VCaP (cell line): Measurements from ENCODE around the gene ZSWIM5.
"Not testable (repeated sequence)": the region's sequence is repeated elsewhere in the genome, so short reads cannot be mapped to it uniquely, and the experiment has no call there.

Source experiments
- H3K27ac ChIP-seq: fragments of 450-650 bp; 2 replicates; pipeline ENCODE4 v1.5.1; 2017
- TF ChIP-seq, protein P1 (sequence below): fragments of 450-650 bp; conservative IDR thresholded peaks from 2 replicates; pipeline ENCODE4 v1.5.1; 2017; ENCODE audit warnings: mild to moderate bottlenecking, moderate library complexity

The ZSWIM5 gene

DNA sequence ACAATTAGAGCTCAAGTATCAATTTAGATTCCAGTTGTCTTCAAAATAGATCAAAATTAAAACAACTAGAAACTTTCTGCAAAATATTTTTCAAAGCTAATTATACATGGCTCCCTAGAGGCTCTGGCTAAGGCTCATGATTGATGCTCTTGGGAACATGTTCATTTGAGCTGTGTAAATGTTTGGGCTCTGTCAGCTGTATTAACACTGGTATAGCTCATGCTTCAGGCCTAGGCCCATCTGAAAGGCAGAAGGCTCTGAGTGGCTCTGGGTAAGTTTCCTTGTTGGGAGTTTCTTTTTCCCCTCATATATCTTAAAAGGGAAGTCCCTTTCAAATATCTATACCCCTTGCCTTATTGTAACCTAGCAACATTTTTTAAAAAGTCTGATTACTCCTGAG, 113.1 kb downstream of the ZSWIM5 start:
- H3K27ac ChIP-seq = no peak overlapping the region
- TF ChIP-seq, protein P1, sequence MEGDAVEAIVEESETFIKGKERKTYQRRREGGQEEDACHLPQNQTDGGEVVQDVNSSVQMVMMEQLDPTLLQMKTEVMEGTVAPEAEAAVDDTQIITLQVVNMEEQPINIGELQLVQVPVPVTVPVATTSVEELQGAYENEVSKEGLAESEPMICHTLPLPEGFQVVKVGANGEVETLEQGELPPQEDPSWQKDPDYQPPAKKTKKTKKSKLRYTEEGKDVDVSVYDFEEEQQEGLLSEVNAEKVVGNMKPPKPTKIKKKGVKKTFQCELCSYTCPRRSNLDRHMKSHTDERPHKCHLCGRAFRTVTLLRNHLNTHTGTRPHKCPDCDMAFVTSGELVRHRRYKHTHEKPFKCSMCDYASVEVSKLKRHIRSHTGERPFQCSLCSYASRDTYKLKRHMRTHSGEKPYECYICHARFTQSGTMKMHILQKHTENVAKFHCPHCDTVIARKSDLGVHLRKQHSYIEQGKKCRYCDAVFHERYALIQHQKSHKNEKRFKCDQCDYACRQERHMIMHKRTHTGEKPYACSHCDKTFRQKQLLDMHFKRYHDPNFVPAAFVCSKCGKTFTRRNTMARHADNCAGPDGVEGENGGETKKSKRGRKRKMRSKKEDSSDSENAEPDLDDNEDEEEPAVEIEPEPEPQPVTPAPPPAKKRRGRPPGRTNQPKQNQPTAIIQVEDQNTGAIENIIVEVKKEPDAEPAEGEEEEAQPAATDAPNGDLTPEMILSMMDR = no peak

DNA sequence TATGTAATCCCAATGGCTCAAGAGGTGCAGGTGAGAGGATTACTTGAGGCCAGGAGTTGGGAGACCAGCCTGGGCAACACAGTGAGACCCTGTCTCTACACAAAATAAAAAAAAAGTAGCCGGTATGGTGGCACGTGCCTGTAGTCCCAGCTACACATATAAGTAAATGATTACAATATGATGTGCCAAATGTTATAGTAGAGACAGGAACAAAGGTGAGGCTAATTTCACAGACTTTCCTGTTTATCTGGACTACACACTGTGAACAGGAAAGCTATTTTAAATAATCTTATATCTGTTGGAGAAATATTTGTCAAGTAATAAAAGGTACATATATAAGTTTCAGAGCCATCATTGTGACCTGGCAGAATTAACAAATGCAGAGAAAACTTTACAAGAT, 116.7 kb downstream of the ZSWIM5 start:
- H3K27ac ChIP-seq = peak overlapping the region; percentile 28; the same call in 1 of the 2 replicates
- TF ChIP-seq, protein P1 = no peak

DNA sequence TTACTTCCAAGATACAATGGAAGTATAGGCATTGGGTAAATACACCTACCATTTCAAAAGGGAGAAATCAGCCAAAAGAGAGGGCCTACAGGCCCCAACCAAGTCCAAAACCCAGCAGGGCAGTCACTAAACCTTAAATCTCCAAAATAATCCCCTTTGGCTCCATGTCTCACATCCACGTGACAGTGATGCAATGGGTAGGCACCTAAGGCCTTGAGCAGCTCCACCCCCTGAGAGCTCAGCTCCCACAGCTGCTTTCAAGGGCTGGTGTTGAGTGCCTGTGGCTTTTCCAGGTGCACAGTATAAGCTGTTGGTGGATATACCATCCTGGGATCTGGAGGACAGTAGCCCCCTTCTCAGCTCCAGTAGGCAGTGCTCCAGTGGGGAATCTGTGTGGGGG, 121.8 kb downstream of the ZSWIM5 start:
- TF ChIP-seq, protein P1 = no peak

DNA sequence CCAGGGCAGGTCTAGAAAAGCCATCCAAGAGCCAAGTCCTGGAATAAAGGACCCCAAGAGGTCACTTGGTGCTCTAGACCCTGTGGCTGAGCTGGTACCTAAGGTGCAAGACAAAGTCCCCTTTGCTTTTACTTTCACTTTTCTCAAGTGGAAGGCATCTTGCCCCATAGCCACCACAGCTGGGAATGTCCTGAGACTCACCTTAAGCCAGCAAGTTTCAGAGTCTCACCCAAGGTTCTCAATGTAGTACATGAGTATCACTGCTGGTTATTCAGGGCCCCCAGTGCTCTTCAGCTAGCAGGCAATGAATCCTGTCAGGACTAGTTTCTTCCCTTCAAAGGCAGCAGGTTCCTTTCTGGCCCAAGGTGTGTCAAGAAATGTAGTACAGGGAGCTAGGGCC, 126.9 kb downstream of the ZSWIM5 start:
- TF ChIP-seq, protein P1 = no peak
- H3K27ac ChIP-seq = no peak overlapping the region

More for the DNA sequence above, 121.8 kb downstream of the ZSWIM5 start:
- no peak overlapping the region for H3K27ac ChIP-seq

DNA sequence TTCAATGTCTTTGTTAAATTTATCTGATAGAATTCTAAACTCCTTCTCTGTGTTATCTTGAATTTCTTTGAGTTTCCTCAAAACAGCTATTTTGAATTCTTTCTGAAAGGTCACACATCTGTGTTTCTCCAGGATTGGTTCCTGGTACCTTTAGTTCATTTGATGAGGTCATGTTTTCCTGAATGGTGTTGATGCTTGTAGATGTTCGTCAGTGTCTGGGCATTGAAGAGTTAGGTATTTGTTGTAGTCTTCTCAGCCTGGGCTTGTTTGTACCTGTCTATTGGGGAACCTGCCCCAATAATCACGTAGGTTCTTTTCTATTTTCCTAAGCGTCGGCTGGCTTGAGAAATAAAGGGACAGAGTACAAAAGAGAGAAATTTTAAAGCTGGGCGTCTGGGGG, 129.4 kb downstream of the ZSWIM5 start:
- not testable (repeated sequence) for H3K27ac ChIP-seq

DNA sequence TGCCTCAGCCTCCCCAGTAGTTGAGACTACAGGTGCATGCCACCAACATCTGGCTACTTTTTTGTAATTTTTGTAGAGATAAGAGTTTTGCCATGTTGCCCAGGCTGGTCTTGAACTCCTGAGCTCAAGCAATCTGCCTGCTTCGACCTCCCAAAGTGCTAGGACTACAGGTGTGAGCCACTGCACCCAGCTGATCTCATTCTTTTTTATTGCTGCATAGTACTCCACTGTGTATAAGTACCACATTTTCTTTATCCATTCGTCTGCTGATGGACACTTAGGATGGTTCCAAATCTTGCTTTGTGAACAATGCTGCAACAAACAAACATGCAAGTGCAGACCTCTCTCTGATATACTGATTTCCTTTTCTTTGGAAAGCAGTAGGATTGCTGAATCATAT, 134.8 kb downstream of the ZSWIM5 start:
- no peak overlapping the region for H3K27ac ChIP-seq
- TF ChIP-seq, protein P1 = no peak

DNA sequence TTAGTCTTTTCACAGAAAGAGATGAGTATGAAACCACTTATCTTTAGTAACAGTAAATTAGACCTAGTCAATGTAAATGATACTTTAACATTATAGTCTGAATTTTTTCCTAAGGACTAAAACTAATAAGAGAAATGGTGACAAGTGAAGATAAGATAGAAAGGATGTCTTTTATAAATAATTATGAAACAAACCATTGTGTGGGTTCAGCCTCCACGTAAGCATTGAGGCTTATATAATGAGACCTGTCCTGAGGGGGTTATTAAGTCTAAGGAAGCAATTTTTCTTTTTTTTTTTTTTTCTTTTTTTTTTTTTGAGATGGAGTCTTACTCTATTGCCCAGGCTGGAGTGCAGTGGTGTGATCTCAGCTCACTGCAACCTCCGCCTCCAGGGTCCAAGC, 138.6 kb downstream of the ZSWIM5 start:
- H3K27ac ChIP-seq = no peak overlapping the region
- TF ChIP-seq, protein P1 = no peak

DNA sequence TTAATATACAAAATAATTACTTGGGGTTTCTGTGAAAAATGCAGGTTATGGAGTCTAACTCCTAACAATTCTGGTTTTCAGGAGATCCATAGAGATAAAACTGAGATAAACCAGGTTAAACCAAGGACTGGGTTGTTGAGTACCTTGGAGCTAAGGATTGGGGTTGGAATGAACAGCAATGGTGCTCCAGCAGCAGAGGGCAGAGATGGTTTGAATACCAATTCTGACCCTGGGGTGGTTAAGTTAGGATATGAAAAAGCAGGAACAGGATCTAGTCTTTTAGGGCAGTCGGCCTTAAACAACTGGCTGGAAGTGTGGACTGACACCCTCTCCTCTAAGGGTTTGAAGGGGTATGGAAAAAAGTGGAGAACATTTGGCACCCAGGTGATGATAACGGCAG, 141.3 kb downstream of the ZSWIM5 start:
- TF ChIP-seq, protein P1 = no peak
- no peak overlapping the region for H3K27ac ChIP-seq

DNA sequence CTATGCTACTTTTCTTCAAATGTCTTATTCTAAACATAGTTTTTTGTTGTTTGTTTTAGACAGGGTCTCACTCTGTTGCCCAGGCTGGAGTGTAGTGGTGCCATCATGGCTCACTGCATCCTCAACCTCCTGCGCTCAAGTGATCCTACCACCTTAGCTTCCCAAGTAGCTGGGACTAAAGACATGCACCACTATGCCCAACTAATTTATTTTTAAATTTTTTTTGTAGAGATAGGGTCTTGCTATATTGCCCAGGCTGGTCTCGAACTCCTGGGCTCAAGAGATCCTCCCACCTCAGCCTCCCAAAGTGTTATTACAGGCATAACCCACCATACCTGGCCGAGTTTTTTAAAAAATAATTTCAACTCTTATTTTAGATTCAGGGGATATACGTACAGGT, 143.9 kb downstream of the ZSWIM5 start:
- not testable (repeated sequence) for H3K27ac ChIP-seq
